SK-N-SH treated with all-trans-retinoic acid at 6 μM for 48 hours (cell line): ENCODE data around the gene DEGS2.

Experiments
- CREB5 ChIP-seq: fragments of 250-450 bp; sonication (Bioruptor Pico); IDR thresholded peaks from 2 replicates; pipeline ENCODE4 v1.5.1; 2020; ENCODE audit warnings: low read depth, mild to moderate bottlenecking, moderate library complexity
- ESRRG ChIP-seq: fragments of 250-450 bp; sonication (Bioruptor Pico); IDR thresholded peaks from 2 replicates; pipeline ENCODE4 v1.6.1; 2021; ENCODE audit warnings: mild to moderate bottlenecking
- OSR1 ChIP-seq: fragments of 250-450 bp; sonication (Bioruptor Pico); IDR thresholded peaks from 2 replicates; pipeline ENCODE4 v1.8.0; 2022; ENCODE audit warnings: moderate library complexity, mild to moderate bottlenecking, inconsistent platforms
- RARB ChIP-seq: fragments of 250-450 bp; sonication (Bioruptor Pico); IDR thresholded peaks from 2 replicates; pipeline ENCODE4 v1.8.0; 2021; ENCODE audit warnings: mild to moderate bottlenecking, moderate library complexity
- ZFP3 ChIP-seq: fragments of 250-450 bp; sonication (Bioruptor Pico); IDR thresholded peaks from 2 replicates; pipeline ENCODE4 v1.5.0; 2020; ENCODE audit warnings: mild to moderate bottlenecking, moderate library complexity
- TF ChIP-seq, protein P1 (sequence below): fragments of 250-450 bp; sonication (Bioruptor Pico); IDR thresholded peaks from 2 replicates; pipeline ENCODE4 v1.8.0; 2020; ENCODE audit warnings: mild to moderate bottlenecking, moderate library complexity, borderline replicate concordance
- TF ChIP-seq, protein P2 (sequence below): fragments of 250-450 bp; sonication (Bioruptor Pico); IDR thresholded peaks from 2 replicates; pipeline ENCODE4 v1.5.1; 2021; ENCODE audit warnings: mild to moderate bottlenecking, moderate library complexity

- TF ChIP-seq OSR1: no peak
- TF ChIP-seq ESRRG: no peak
- no peak for TF ChIP-seq ZFP3 (CRISPR knock-in tag)
- TF ChIP-seq, protein P1, sequence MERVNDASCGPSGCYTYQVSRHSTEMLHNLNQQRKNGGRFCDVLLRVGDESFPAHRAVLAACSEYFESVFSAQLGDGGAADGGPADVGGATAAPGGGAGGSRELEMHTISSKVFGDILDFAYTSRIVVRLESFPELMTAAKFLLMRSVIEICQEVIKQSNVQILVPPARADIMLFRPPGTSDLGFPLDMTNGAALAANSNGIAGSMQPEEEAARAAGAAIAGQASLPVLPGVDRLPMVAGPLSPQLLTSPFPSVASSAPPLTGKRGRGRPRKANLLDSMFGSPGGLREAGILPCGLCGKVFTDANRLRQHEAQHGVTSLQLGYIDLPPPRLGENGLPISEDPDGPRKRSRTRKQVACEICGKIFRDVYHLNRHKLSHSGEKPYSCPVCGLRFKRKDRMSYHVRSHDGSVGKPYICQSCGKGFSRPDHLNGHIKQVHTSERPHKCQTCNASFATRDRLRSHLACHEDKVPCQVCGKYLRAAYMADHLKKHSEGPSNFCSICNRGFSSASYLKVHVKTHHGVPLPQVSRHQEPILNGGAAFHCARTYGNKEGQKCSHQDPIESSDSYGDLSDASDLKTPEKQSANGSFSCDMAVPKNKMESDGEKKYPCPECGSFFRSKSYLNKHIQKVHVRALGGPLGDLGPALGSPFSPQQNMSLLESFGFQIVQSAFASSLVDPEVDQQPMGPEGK (CRISPR knock-in tag): no peak
- TF ChIP-seq CREB5 (CRISPR knock-in tag): no peak
- TF ChIP-seq, protein P2, sequence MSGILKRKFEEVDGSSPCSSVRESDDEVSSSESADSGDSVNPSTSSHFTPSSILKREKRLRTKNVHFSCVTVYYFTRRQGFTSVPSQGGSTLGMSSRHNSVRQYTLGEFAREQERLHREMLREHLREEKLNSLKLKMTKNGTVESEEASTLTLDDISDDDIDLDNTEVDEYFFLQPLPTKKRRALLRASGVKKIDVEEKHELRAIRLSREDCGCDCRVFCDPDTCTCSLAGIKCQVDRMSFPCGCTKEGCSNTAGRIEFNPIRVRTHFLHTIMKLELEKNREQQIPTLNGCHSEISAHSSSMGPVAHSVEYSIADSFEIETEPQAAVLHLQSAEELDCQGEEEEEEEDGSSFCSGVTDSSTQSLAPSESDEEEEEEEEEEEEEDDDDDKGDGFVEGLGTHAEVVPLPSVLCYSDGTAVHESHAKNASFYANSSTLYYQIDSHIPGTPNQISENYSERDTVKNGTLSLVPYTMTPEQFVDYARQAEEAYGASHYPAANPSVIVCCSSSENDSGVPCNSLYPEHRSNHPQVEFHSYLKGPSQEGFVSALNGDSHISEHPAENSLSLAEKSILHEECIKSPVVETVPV (CRISPR knock-in tag): no peak
- no peak for TF ChIP-seq RARB
Observed at GRCh38 chr14:100188392-100189030, 29.1 kb upstream of the DEGS2 start.
